ENCODE data around the gene FURIN.
"Not testable (repeated sequence)": the region's sequence is repeated elsewhere in the genome, so short reads cannot be mapped to it uniquely, and the experiment has no call there.

FURIN gene

GRCh38 chr15:90869601-90870353 is 1.4 kb downstream of the FURIN start:
- Mint-ChIP-seq H3K4me3 (peak overlapping the region; percentile 81), H3K27ac (peak overlapping the region; percentile 89)

GRCh38 chr15:90870354-90871138 is 2.2 kb downstream of the FURIN start:
- Mint-ChIP-seq H3K4me3 (peak overlapping the region; percentile 81), H3K9me3 (no peaks in the 10 kb centered on the region), H3K36me3 (ENCODE audit: low read depth) (peaks cover 60% of the 10 kb centered on the region), H3K27me3 (no peaks in the 10 kb centered on the region), H3K4me1 (ENCODE audit: low read depth) (peaks cover 87% of the 10 kb centered on the region), H3K27ac (peak overlapping the region; percentile 89)
- intact Hi-C loops (cut with micrococcal nuclease) = loop anchor here (5.0 kb wide), 1 partner anchor 33 kb away; no protein-coding TSS in a partner anchor

More at GRCh38 chr15:90869601-90870353, 1.4 kb downstream of the FURIN start:
- intact Hi-C loops (cut with micrococcal nuclease) = loop anchor here (5.0 kb wide), 1 partner anchor 32 kb away; no protein-coding TSS in a partner anchor
- no peaks in the 10 kb centered on the region for H3K9me3 Mint-ChIP-seq
- H3K36me3 Mint-ChIP-seq (ENCODE audit: low read depth) = peaks cover 53% of the 10 kb centered on the region
- H3K4me1 Mint-ChIP-seq (ENCODE audit: low read depth) = peaks cover 81% of the 10 kb centered on the region
- no peaks in the 10 kb centered on the region for H3K27me3 Mint-ChIP-seq

GRCh38 chr15:90871139-90871715 is 2.8 kb downstream of the FURIN start:
- no peaks in the 10 kb centered on the region for H3K9me3 Mint-ChIP-seq
- H3K27ac Mint-ChIP-seq = peak overlapping the region; percentile 89
- peaks cover 67% of the 10 kb centered on the region for H3K36me3 Mint-ChIP-seq (ENCODE audit: low read depth)
- H3K4me3 Mint-ChIP-seq = peak overlapping the region; percentile 81
- H3K27me3 Mint-ChIP-seq = no peaks in the 10 kb centered on the region
- peaks cover 87% of the 10 kb centered on the region for H3K4me1 Mint-ChIP-seq (ENCODE audit: low read depth)
- intact Hi-C loops (cut with micrococcal nuclease) = loop anchor here (5.0 kb wide), 1 partner anchor 34 kb away; no protein-coding TSS in a partner anchor

GRCh38 chr15:90871716-90872485 is 3.5 kb downstream of the FURIN start:
- H3K4me1 Mint-ChIP-seq (ENCODE audit: low read depth) = peaks cover 87% of the 10 kb centered on the region
- H3K36me3 Mint-ChIP-seq (ENCODE audit: low read depth) = peaks cover 74% of the 10 kb centered on the region
- no peaks in the 10 kb centered on the region for H3K27me3 Mint-ChIP-seq
- no peaks in the 10 kb centered on the region for H3K9me3 Mint-ChIP-seq
- H3K27ac Mint-ChIP-seq = peak overlapping the region; percentile 89
- intact Hi-C loops (cut with micrococcal nuclease) = loop anchor here (5.0 kb wide), 1 partner anchor 35 kb away; no protein-coding TSS in a partner anchor
- H3K4me3 Mint-ChIP-seq = peak overlapping the region; percentile 84

- Mint-ChIP-seq H3K9me3 (no peaks in the 10 kb centered on the region), H3K4me1 (ENCODE audit: low read depth) (peaks cover 87% of the 10 kb centered on the region), H3K36me3 (ENCODE audit: low read depth) (peaks cover 81% of the 10 kb centered on the region), H3K27me3 (no peaks in the 10 kb centered on the region), H3K27ac (peak overlapping the region; percentile 89), H3K4me3 (peak overlapping the region; percentile 84)
- intact Hi-C loops (cut with micrococcal nuclease) = loop anchor here (5.0 kb wide), 1 partner anchor 35 kb away; no protein-coding TSS in a partner anchor
Measured at GRCh38 chr15:90872486-90873184, 4.2 kb downstream of the FURIN start.

- peak overlapping the region; percentile 89 for H3K27ac Mint-ChIP-seq
- intact Hi-C loops (cut with micrococcal nuclease) = loop anchor here (5.0 kb wide), 1 partner anchor 36 kb away; no protein-coding TSS in a partner anchor
- peaks cover 87% of the 10 kb centered on the region for H3K36me3 Mint-ChIP-seq (ENCODE audit: low read depth)
- H3K27me3 Mint-ChIP-seq = no peaks in the 10 kb centered on the region
- peak overlapping the region; percentile 84 for H3K4me3 Mint-ChIP-seq
- no peaks in the 10 kb centered on the region for H3K9me3 Mint-ChIP-seq
- H3K4me1 Mint-ChIP-seq (ENCODE audit: low read depth) = peaks cover 84% of the 10 kb centered on the region
Measured at GRCh38 chr15:90873488-90873997, 5.2 kb downstream of the FURIN start.

- H3K4me3 Mint-ChIP-seq = peak overlapping the region; percentile 84
- H3K9me3 Mint-ChIP-seq = no peaks in the 10 kb centered on the region
- H3K27ac Mint-ChIP-seq = peak overlapping the region; percentile 67
- intact Hi-C loops (cut with micrococcal nuclease) = loop anchor here (5.0 kb wide), 1 partner anchor 37 kb away; no protein-coding TSS in a partner anchor
- peaks cover 78% of the 10 kb centered on the region for H3K4me1 Mint-ChIP-seq (ENCODE audit: low read depth)
- peaks cover 87% of the 10 kb centered on the region for H3K36me3 Mint-ChIP-seq (ENCODE audit: low read depth)
- no peaks in the 10 kb centered on the region for H3K27me3 Mint-ChIP-seq
Measured at GRCh38 chr15:90873998-90874605, 5.7 kb downstream of the FURIN start.

GRCh38 chr15:90874986-90875385 is 6.6 kb downstream of the FURIN start:
- H3K27ac Mint-ChIP-seq = peak overlapping the region; percentile 18
- intact Hi-C loops (cut with micrococcal nuclease) = loop anchor here (5.0 kb wide), 1 partner anchor 38 kb away; no protein-coding TSS in a partner anchor
- H3K9me3 Mint-ChIP-seq, H3K4me3 Mint-ChIP-seq, H3K27me3 Mint-ChIP-seq: not testable (repeated sequence)
- H3K4me1 Mint-ChIP-seq (ENCODE audit: low read depth) = peaks cover 75% of the 10 kb centered on the region
- H3K36me3 Mint-ChIP-seq (ENCODE audit: low read depth) = peaks cover 93% of the 10 kb centered on the region

- Mint-ChIP-seq H3K4me3 (no peak overlapping the region), H3K9me3 (no peaks in the 10 kb centered on the region)
Measured at GRCh38 chr15:90875549-90875981, 7.2 kb downstream of the FURIN start.

GRCh38 chr15:90876046-90876445 is 7.7 kb downstream of the FURIN start:
- Mint-ChIP-seq H3K9me3 (no peaks in the 10 kb centered on the region), H3K27me3 (no peaks in the 10 kb centered on the region), H3K36me3 (ENCODE audit: low read depth) (peaks cover 93% of the 10 kb centered on the region), H3K4me3 (no peak overlapping the region), H3K4me1 (ENCODE audit: low read depth) (peaks cover 74% of the 10 kb centered on the region), H3K27ac (peak overlapping the region; percentile 18)
- intact Hi-C loops (cut with micrococcal nuclease) = no loop called here

More at GRCh38 chr15:90875549-90875981, 7.2 kb downstream of the FURIN start:
- Mint-ChIP-seq H3K36me3 (ENCODE audit: low read depth) (peaks cover 93% of the 10 kb centered on the region), H3K27me3 (no peaks in the 10 kb centered on the region), H3K27ac (peak overlapping the region; percentile 18), H3K4me1 (ENCODE audit: low read depth) (peaks cover 72% of the 10 kb centered on the region)
- intact Hi-C loops (cut with micrococcal nuclease) = no loop called here

GRCh38 chr15:90876512-90877170 is 8.3 kb downstream of the FURIN start:
- peak overlapping the region; percentile 18 for H3K27ac Mint-ChIP-seq
- no peaks in the 10 kb centered on the region for H3K9me3 Mint-ChIP-seq
- no peaks in the 10 kb centered on the region for H3K27me3 Mint-ChIP-seq
- peaks cover 97% of the 10 kb centered on the region for H3K36me3 Mint-ChIP-seq (ENCODE audit: low read depth)
- peaks cover 80% of the 10 kb centered on the region for H3K4me1 Mint-ChIP-seq (ENCODE audit: low read depth)
- intact Hi-C loops (cut with micrococcal nuclease) = no loop called here
- H3K4me3 Mint-ChIP-seq = no peak overlapping the region

- H3K9me3 Mint-ChIP-seq = no peaks in the 10 kb centered on the region
- H3K27ac Mint-ChIP-seq = peak overlapping the region; percentile 18
- no peak overlapping the region for H3K4me3 Mint-ChIP-seq
- peaks cover 85% of the 10 kb centered on the region for H3K4me1 Mint-ChIP-seq (ENCODE audit: low read depth)
- intact Hi-C loops (cut with micrococcal nuclease) = no loop called here
- no peaks in the 10 kb centered on the region for H3K27me3 Mint-ChIP-seq
- H3K36me3 Mint-ChIP-seq (ENCODE audit: low read depth) = peaks cover 99% of the 10 kb centered on the region
Measured at GRCh38 chr15:90877315-90877714, 8.9 kb downstream of the FURIN start.

All from dendritic cell treated with granulocyte-macrophage colony-stimulating factor and Interleukin-4, amounts not matched to agents 40 ng/mL and 50 ng/mL, for 4 days (primary cell).